ENCODE measurements around the gene NAGPA.
"Not testable (repeated sequence)": the region's sequence is repeated elsewhere in the genome, so short reads cannot be mapped to it uniquely, and the experiment has no call there.

Gene NAGPA, protein sequence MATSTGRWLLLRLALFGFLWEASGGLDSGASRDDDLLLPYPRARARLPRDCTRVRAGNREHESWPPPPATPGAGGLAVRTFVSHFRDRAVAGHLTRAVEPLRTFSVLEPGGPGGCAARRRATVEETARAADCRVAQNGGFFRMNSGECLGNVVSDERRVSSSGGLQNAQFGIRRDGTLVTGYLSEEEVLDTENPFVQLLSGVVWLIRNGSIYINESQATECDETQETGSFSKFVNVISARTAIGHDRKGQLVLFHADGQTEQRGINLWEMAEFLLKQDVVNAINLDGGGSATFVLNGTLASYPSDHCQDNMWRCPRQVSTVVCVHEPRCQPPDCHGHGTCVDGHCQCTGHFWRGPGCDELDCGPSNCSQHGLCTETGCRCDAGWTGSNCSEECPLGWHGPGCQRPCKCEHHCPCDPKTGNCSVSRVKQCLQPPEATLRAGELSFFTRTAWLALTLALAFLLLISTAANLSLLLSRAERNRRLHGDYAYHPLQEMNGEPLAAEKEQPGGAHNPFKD

GRCh38 chr16:5033256-5034166 is at the start of gene NAGPA:
NAGPA (minus strand) TSS chr16:5033935; CDS start chr16:5033914, 21 bp downstream.
- peak; percentile 89 for DNase-seq

DNA sequence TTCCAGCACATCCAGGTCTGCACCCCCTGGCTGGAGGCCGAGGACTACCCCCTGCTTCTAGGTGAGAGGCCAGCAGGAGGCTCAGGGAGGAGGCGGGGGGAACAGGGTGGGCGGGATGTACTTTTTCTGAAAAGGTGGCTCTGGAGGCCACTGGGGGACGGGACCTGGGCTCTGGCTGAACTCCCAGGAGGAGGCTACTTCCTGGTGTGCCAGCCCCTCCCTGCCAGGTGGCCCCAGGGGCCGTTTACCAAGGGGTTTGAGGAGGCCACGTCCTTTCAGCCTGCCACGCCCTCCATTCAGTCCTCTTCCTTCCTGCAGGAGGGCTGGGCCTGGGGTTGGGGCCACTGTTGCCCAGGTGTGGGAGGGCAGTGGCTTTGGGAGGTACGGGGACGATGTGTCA is 47.3 kb upstream of the NAGPA start:
- DNase-seq: not testable (repeated sequence)

DNA sequence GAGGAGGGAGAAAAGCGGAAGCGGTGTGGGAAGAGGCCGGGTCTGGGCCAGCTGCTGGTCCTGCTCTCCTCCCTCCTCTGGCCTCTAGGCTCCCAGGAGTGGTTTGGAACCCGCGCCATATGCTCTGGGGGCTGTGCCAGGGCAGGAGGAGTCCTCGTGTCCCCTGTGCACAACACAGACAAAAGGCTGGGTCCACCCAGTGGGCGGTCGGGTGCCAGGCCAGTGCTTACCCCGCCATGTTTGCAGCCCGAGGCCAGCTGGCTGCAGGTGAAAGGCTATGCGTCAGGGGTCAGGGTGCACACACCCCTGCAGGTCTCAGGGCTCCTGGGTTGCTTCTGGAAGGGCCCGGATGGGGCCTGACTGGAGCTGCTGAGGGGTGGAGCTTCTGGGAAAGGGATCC is 46.7 kb upstream of the NAGPA start:
- not testable (repeated sequence) for DNase-seq

- no peak for DNase-seq
Measured at GRCh38 chr16:5078626-5079025, 44.9 kb upstream of the NAGPA start.

- no peak for DNase-seq
Measured at GRCh38 chr16:5077304-5077703, 43.6 kb upstream of the NAGPA start.

- DNase-seq: no peak
Measured at GRCh38 chr16:5075637-5076036, 41.9 kb upstream of the NAGPA start.

GRCh38 chr16:5073771-5074170 is 40.0 kb upstream of the NAGPA start:
- not testable (repeated sequence) for DNase-seq

GRCh38 chr16:5073279-5073629 is 39.5 kb upstream of the NAGPA start:
- DNase-seq: no peak

DNA sequence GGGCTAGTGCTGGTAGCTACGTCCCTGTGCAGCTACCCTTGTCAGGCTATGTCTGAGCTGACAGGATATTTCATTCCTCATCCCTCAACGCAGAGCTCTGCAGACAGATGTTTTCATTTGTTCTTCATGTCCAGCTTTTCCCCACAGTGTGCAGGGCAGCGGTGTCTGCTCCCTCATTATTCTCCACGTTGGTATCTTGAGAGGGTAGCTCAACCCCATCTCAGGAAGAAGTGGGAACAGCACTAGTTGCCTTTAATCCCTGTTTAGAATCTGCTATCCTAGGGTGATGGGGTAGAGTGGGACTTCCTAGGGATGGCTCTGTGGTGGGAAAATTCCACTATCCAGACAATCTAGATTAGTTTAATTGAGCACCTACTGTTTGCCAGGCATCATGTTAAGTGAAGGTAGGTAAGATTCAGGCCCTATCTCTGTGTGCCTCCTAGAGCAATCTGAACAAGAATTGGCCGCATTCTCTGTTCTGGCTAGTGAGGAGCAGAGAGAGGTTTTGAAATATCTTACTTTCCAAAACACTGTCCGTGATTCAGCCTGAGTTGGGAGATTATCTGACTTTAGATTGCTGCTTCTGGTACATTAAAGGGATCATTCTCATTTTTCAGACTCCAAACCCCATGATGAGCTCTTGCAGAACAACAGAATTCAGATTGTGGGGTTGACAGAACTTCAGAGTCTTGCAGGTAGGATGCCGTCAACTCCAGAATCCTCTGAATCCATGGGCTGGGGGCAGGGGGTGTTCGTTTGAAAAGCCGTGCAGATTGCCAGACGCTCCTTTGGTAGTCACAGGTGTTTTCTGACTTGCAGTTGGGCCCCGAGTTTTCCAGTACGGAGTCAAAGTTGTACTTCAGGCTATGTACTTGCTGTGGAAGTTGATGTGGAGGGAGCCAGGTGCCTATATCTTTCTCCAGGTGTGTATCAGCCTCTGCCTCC is 38.9 kb upstream of the NAGPA start:
- DNase-seq: no peak

DNA sequence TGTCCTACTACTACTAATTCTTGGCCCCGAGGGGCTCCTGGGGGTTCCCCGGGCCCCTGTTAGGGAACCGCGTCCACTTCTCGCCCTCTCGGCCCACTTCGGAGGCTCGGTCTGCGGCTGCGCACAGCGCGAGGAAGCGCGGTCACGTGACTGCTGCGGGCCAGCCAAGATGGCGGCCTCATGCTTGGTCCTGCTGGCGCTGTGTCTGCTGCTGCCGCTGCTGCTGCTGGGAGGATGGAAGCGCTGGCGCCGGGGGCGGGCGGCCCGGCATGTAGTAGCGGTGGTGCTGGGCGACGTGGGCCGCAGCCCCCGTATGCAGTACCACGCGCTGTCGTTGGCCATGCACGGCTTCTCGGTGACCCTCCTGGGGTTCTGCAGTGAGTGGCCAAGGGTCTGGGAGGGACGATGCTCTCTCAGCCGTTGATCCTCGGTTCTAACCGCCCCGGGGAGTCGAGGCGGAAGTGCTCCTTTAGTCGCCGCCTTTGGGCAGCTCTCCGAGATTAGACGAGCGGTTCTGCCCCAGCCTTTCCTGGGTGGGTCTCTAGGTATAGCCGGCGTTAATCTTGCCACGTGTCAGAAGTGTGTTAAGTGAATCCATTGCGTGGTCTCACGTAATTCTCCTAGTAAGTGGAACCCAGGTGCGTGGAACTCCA is 38.1 kb upstream of the NAGPA start, which contains the start of gene ALG1:
TSS of gene ALG1 (plus strand) at position 163 of the 653 bp plus-strand sequence. CDS start at position 170, 7 bp downstream.
- peak; percentile 88 for DNase-seq

- DNase-seq: no peak
Measured at GRCh38 chr16:5071341-5071680, 37.6 kb upstream of the NAGPA start.

- DNase-seq: no peak
Measured at GRCh38 chr16:5070431-5071186, 36.9 kb upstream of the NAGPA start.

- DNase-seq: no peak
Measured at GRCh38 chr16:5069854-5070253, 36.1 kb upstream of the NAGPA start.

GRCh38 chr16:5069048-5069447 is 35.3 kb upstream of the NAGPA start:
- no peak for DNase-seq

- DNase-seq: no peak
Measured at GRCh38 chr16:5066511-5066910, 32.8 kb upstream of the NAGPA start.

GRCh38 chr16:5065813-5066212 is 32.1 kb upstream of the NAGPA start, which contains the start of gene C16orf89:
C16orf89 (minus strand) TSS chr16:5065956; CDS start chr16:5065908, 48 bp downstream.
- DNase-seq: no peak

GRCh38 chr16:5065326-5065725 is 31.6 kb upstream of the NAGPA start:
- DNase-seq: peak; percentile 19

- peak; percentile 65 for DNase-seq
Measured at GRCh38 chr16:5064915-5065314, 31.2 kb upstream of the NAGPA start.

- peak; percentile 26 for DNase-seq
Measured at GRCh38 chr16:5062790-5063765, 29.3 kb upstream of the NAGPA start.

- DNase-seq: no peak
Measured at GRCh38 chr16:5062051-5062450, 28.3 kb upstream of the NAGPA start.

All from DMS53 (cell line).